Fibroblast of lung (primary cell): Measurements from ENCODE around the gene CHADL. TPM values are rescaled to one million over a fixed set of nuclear protein-coding genes. Genes with fewer than 3 reads are reported as not detected.

Experiments
- DNase-seq, 2 donors: peaks; one replicate each; pipeline versions ENCODE4 v3.0.0 to v3.0.0-alpha.2; 2010; ENCODE audit warnings: low read depth in 2 of 2
- H2AFZ ChIP-seq: 2 replicates; pipeline ENCODE4 v1.5.1; 2012; ENCODE audit warnings: low read length, control low read depth, inconsistent platforms
- H3K27ac ChIP-seq: 2 replicates; pipeline ENCODE4 v1.5.1; 2011; ENCODE audit warnings: low read length, control low read depth; ENCODE audit not compliant: insufficient read depth
- H3K27me3 ChIP-seq: 2 replicates; pipeline ENCODE4 v1.5.1; 2011; ENCODE audit warnings: mild to moderate bottlenecking, low read length; ENCODE audit not compliant: control insufficient read depth, insufficient read depth
- H3K36me3 ChIP-seq: 2 replicates; pipeline ENCODE4 v1.5.1; 2011; ENCODE audit warnings: low read length; ENCODE audit not compliant: control insufficient read depth, insufficient read depth
- H3K4me1 ChIP-seq: 2 replicates; pipeline ENCODE4 v1.5.1; 2011; ENCODE audit warnings: low read length; ENCODE audit not compliant: control insufficient read depth, insufficient read depth; ENCODE audit errors: extremely low read depth
- H3K4me2 ChIP-seq: 2 replicates; pipeline ENCODE4 v1.5.1; 2011; ENCODE audit warnings: low read length, control low read depth; ENCODE audit not compliant: insufficient read depth; ENCODE audit errors: extremely low read depth
- H3K4me3 ChIP-seq, 4 experiments: fragments of 200-600 bp in 1 of 4; sonication (generic) in 1 of 4; replicated peaks in 1 of 4; 2 replicates each; pipeline ENCODE4 v1.5.1; 2011 to 2016; ENCODE audit warnings: low read length in 4 of 4, low read depth in 3 of 4, mild to moderate bottlenecking in 3 of 4, control low read depth in 2 of 4, inconsistent platforms in 1 of 4, mixed read lengths in 1 of 4; ENCODE audit not compliant: insufficient read depth in 1 of 4; ENCODE audit errors: control extremely low read depth in 1 of 4
- H3K79me2 ChIP-seq: 2 replicates; pipeline ENCODE4 v1.5.1; 2012; ENCODE audit warnings: mild to moderate bottlenecking, low read length, inconsistent platforms; ENCODE audit not compliant: control insufficient read depth, insufficient read depth
- H3K9ac ChIP-seq: 2 replicates; pipeline ENCODE4 v1.5.1; 2011; ENCODE audit warnings: mild to moderate bottlenecking, low read length, control low read depth; ENCODE audit not compliant: insufficient read depth
- H3K9me3 ChIP-seq: 2 replicates; pipeline ENCODE4 v1.5.1; 2012; ENCODE audit warnings: low read depth, low read length; ENCODE audit not compliant: control insufficient read depth, insufficient read depth
- H4K20me1 ChIP-seq: 2 replicates; pipeline ENCODE4 v1.5.1; 2011; ENCODE audit warnings: low read length; ENCODE audit not compliant: control insufficient read depth, insufficient read depth; ENCODE audit errors: extremely low read depth
- EZH2 ChIP-seq: IDR thresholded peaks from 2 replicates; pipeline ENCODE4 v1.5.1; 2012; ENCODE audit warnings: low read length, control low read depth, mild to moderate bottlenecking; ENCODE audit errors: missing control alignments
- polyA plus RNA-seq, 2 donors: library from polyadenylated mRNA; depleted of rRNA in 1 of 2; stranded (reverse) in 1 of 2; unstranded in 1 of 2; fragments of >200 nt; gene quantifications; 2 replicates each; pipeline ENCODE4 v1.2.1, GENCODE V29; 2011 to 2012; ENCODE audit warnings: missing spikeins in 1 of 2
- total RNA-seq: library from RNA; depleted of rRNA; stranded (reverse); fragments of >200 nt; gene quantifications from 2 replicates; pipeline ENCODE4 v1.2.1, GENCODE V29; 2014
- TF ChIP-seq, protein P1 (sequence below), 2 donors: IDR thresholded peaks in 1 of 2; conservative IDR thresholded peaks in 1 of 2; 1 replicate in 1 of 2; 2 replicates in 1 of 2; pipeline ENCODE4 v1.5.1; 2011 to 2012; ENCODE audit warnings: low read length in 2 of 2, control low read depth in 1 of 2, inconsistent platforms in 1 of 2, low read depth in 1 of 2, mild to moderate bottlenecking in 1 of 2

The CHADL gene
- total and polyA plus RNA-seq, 2 donors (not counting 1 experiment from before 2014, with no cell fraction given) = 0.10 to 3.1 TPM

DNA sequence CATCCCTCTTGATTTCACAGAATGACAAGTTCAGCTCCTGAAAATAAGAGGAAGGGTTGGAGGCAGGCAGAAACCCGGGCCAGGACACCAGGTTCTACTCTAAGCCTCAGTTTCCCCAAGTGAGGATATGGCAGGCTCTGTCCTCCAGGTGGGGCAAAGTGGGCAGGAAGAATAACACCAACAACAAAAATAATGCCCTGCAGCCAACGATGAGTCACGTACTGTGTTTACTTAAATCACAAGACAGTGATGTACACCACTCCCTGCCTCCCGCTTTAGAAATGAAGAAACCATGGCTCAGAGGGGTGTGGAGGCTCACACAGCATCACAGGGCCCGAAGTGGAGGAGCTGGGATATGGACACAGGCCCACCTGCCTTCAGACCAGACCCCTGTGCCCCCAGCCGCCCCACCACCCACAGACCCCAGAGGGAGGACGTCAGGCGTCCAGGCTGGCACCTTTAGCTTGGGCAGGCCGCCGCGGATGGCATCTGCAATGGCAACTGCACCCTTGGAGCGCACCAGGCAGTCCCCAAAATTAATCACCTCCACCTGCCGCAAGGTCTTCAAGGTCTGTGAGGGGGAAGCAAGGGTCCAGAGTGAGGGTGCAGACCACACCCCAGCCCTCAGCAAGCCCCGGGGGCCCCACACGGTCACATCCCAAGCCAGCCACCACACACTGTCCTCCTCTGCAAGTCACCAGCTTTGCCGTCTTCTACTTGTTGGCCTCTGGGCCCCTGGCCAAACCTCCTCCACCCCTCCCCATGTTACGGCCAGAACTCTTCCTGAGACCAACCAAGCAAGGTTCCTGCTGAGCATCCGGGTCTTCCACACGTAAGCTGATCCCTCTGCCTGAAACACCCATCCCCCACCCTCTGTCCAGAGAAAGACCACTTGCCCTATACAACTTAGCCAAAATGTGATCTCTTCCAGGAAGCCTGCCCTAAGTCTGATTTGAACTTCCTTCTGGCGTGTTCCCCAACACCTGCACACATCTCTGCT, 15.8 kb upstream of the CHADL start:
- Histone ChIP-seq H3K79me2 (peaks cover 3% of the 10 kb centered on the region), H2AFZ (no peak overlapping the region), H3K36me3 (peaks cover 40% of the 10 kb centered on the region), H3K27me3 (no peaks in the 10 kb centered on the region), H3K4me3 (no peak overlapping the region), H3K4me1 (no peaks in the 10 kb centered on the region), H3K9ac (no peak overlapping the region), H4K20me1 (no peaks in the 10 kb centered on the region), H3K9me3 (no peaks in the 10 kb centered on the region), H3K27ac (peak overlapping the region; percentile 4), H3K4me2 (no peak overlapping the region)
- peak; percentile 46 to 80 for DNase-seq
- TF ChIP-seq, protein P1, sequence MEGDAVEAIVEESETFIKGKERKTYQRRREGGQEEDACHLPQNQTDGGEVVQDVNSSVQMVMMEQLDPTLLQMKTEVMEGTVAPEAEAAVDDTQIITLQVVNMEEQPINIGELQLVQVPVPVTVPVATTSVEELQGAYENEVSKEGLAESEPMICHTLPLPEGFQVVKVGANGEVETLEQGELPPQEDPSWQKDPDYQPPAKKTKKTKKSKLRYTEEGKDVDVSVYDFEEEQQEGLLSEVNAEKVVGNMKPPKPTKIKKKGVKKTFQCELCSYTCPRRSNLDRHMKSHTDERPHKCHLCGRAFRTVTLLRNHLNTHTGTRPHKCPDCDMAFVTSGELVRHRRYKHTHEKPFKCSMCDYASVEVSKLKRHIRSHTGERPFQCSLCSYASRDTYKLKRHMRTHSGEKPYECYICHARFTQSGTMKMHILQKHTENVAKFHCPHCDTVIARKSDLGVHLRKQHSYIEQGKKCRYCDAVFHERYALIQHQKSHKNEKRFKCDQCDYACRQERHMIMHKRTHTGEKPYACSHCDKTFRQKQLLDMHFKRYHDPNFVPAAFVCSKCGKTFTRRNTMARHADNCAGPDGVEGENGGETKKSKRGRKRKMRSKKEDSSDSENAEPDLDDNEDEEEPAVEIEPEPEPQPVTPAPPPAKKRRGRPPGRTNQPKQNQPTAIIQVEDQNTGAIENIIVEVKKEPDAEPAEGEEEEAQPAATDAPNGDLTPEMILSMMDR (conservative IDR thresholded peaks at IDR 0.05 in 1 of 2, IDR thresholded peaks at IDR 0.05 in 1 of 2; ENCODE audit: low read depth in 1 of 2, low read length in 2 of 2) = peak; percentile 14 to 21
- TF ChIP-seq EZH2 = no peak

DNA sequence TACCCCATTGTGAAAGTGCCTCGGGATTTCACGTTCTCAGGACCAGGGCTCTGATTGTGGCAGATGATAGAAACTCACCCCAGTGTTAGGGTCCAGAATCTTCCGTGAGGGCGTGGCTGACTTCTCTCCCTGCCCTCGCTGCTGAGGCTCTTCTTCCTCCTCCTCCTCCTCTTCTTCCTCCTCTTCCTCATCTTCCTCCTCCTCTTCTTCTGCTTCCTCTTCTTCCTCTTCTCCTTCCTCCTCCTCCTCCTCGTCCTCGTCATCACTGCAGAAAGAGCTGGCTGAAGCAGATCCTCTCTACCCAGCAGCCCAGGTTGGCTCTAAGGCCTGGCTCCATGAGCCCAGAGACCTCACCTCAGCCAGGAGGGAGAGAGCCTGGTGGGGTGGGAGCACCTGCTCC, 13.5 kb upstream of the CHADL start:
- H3K79me2 ChIP-seq = peaks cover 3% of the 10 kb centered on the region
- no peak overlapping the region for H3K27ac ChIP-seq
- H3K4me1 ChIP-seq = no peaks in the 10 kb centered on the region
- TF ChIP-seq EZH2 = no peak
- TF ChIP-seq, protein P1 (conservative IDR thresholded peaks at IDR 0.05 in 1 of 2, IDR thresholded peaks at IDR 0.05 in 1 of 2; ENCODE audit: low read depth in 1 of 2, low read length in 2 of 2) = no peak
- H3K27me3 ChIP-seq = no peaks in the 10 kb centered on the region
- H2AFZ ChIP-seq = no peak overlapping the region
- H4K20me1 ChIP-seq = no peaks in the 10 kb centered on the region
- peaks cover 44% of the 10 kb centered on the region for H3K36me3 ChIP-seq
- H3K9me3 ChIP-seq = no peaks in the 10 kb centered on the region
- no peak overlapping the region for H3K4me2 ChIP-seq
- no peak for DNase-seq
- no peak overlapping the region for H3K9ac ChIP-seq
- H3K4me3 ChIP-seq = no peak overlapping the region

DNA sequence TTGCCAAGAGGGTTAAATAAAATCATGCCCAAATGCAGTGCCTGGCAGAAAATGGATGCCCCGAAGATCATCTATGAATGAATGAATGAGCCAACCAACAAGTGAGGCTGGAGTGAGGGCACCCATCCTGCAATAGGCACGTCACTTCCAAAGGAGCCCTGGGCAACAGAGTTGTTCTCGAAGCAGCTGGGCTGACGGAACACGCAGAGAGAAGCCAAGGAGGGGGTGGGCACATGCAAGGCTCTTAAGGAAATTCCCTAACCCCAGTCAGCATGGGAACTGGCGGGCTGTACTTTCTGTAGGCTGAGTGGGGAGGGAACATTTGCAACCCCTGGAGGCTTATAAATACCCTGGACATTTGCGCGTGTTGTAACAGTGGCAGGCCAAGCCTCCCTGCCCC, 11.6 kb upstream of the CHADL start:
- Histone ChIP-seq H2AFZ (no peak overlapping the region), H3K4me3 (no peak overlapping the region), H3K27ac (no peak overlapping the region), H3K4me1 (no peaks in the 10 kb centered on the region), H3K79me2 (no peaks in the 10 kb centered on the region), H3K9me3 (no peaks in the 10 kb centered on the region), H3K27me3 (no peaks in the 10 kb centered on the region), H3K36me3 (peaks cover 47% of the 10 kb centered on the region), H3K9ac (no peak overlapping the region), H4K20me1 (no peaks in the 10 kb centered on the region), H3K4me2 (no peak overlapping the region)
- no peak for DNase-seq
- TF ChIP-seq, protein P1 (conservative IDR thresholded peaks at IDR 0.05 in 1 of 2, IDR thresholded peaks at IDR 0.05 in 1 of 2; ENCODE audit: low read depth in 1 of 2, low read length in 2 of 2) = no peak
